ENCODE data around the gene ANTKMT.

ANTKMT gene

GRCh38 chr16:693766-694165, 27.2 kb upstream of the ANTKMT start:
- H3K79me2 ChIP-seq (ENCODE audit: low read length) = peaks cover 13% of the 10 kb centered on the region
- TF ChIP-seq CTCF (IDR thresholded peaks at IDR 0.05; ENCODE audit: low read depth, low read length) (no peak), EZH2phosphoT487 (IDR thresholded peaks at IDR 0.05; ENCODE audit: low read depth) (no peak)
- no peak overlapping the region for H3K4me2 ChIP-seq (ENCODE audit: low read length)
- no peak overlapping the region for H3K4me3 ChIP-seq (ENCODE audit: low read length)
- H3K9ac ChIP-seq (ENCODE audit: low read length) = no peak overlapping the region
- H4K20me1 ChIP-seq (ENCODE audit: insufficient read depth, low read length) = no peaks in the 10 kb centered on the region
- peaks cover 9% of the 10 kb centered on the region for H3K4me1 ChIP-seq (ENCODE audit: low read length)
- H2AFZ ChIP-seq (ENCODE audit: low read depth, low read length) = no peak overlapping the region
- H3K27ac ChIP-seq (ENCODE audit: low read length) = no peak overlapping the region
- H3K36me3 ChIP-seq (replicated peaks; ENCODE audit: low read depth, low read length) = no peaks in the 10 kb centered on the region
- no peaks in the 10 kb centered on the region for H3K9me3 ChIP-seq (ENCODE audit: insufficient read depth, low read length)
- no peaks in the 10 kb centered on the region for H3K27me3 ChIP-seq (ENCODE audit: low read depth, low read length)

- Histone ChIP-seq H4K20me1 (ENCODE audit: insufficient read depth, low read length) (no peaks in the 10 kb centered on the region), H3K9ac (ENCODE audit: low read length) (no peak overlapping the region), H3K9me3 (ENCODE audit: insufficient read depth, low read length) (no peaks in the 10 kb centered on the region), H3K36me3 (replicated peaks; ENCODE audit: low read depth, low read length) (no peaks in the 10 kb centered on the region), H3K4me2 (ENCODE audit: low read length) (0 out of 2 replicates have a peak overlapping the region, but pooled peaks have one; percentile 62), H3K4me3 (ENCODE audit: low read length) (peak overlapping the region; percentile 87), H3K27me3 (ENCODE audit: low read depth, low read length) (no peaks in the 10 kb centered on the region), H2AFZ (ENCODE audit: low read depth, low read length) (no peak overlapping the region), H3K79me2 (ENCODE audit: low read length) (peaks cover 7% of the 10 kb centered on the region), H3K4me1 (ENCODE audit: low read length) (peaks cover 3% of the 10 kb centered on the region), H3K27ac (ENCODE audit: low read length) (no peak overlapping the region)
- TF ChIP-seq EZH2phosphoT487 (IDR thresholded peaks at IDR 0.05; ENCODE audit: low read depth) (no peak), CTCF (IDR thresholded peaks at IDR 0.05; ENCODE audit: low read depth, low read length) (no peak)
These were observed 26.6 kb upstream of the ANTKMT start for GRCh38 chr16:694187-694862.

- Histone ChIP-seq H3K4me2 (ENCODE audit: low read length) (peak overlapping the region; percentile 62), H3K4me3 (ENCODE audit: low read length) (peak overlapping the region; percentile 87), H3K27ac (ENCODE audit: low read length) (no peak overlapping the region), H3K27me3 (ENCODE audit: low read depth, low read length) (no peaks in the 10 kb centered on the region), H3K79me2 (ENCODE audit: low read length) (peaks cover 1% of the 10 kb centered on the region; the same call in 1 of the 2 replicates), H3K36me3 (replicated peaks; ENCODE audit: low read depth, low read length) (no peaks in the 10 kb centered on the region), H3K9me3 (ENCODE audit: insufficient read depth, low read length) (no peaks in the 10 kb centered on the region), H3K9ac (ENCODE audit: low read length) (peak overlapping the region; percentile 43; the same call in 1 of the 2 replicates), H2AFZ (ENCODE audit: low read depth, low read length) (no peak overlapping the region), H4K20me1 (ENCODE audit: insufficient read depth, low read length) (no peaks in the 10 kb centered on the region), H3K4me1 (ENCODE audit: low read length) (no peaks in the 10 kb centered on the region)
- TF ChIP-seq CTCF (IDR thresholded peaks at IDR 0.05; ENCODE audit: low read depth, low read length) = no peak
- no peak for TF ChIP-seq EZH2phosphoT487 (IDR thresholded peaks at IDR 0.05; ENCODE audit: low read depth)
These were observed 26.0 kb upstream of the ANTKMT start for GRCh38 chr16:694863-695354.

GRCh38 chr16:695355-696089, 25.4 kb upstream of the ANTKMT start:
- H3K27me3 ChIP-seq (ENCODE audit: low read depth, low read length) = no peaks in the 10 kb centered on the region
- H2AFZ ChIP-seq (ENCODE audit: low read depth, low read length) = peak overlapping the region; percentile 54; the same call in 1 of the 2 replicates

More at GRCh38 chr16:695355-696089, 25.4 kb upstream of the ANTKMT start:
- Histone ChIP-seq H3K9ac (ENCODE audit: low read length) (peak overlapping the region; percentile 72), H3K79me2 (ENCODE audit: low read length) (no peaks in the 10 kb centered on the region), H3K4me2 (ENCODE audit: low read length) (peak overlapping the region; percentile 79), H3K36me3 (replicated peaks; ENCODE audit: low read depth, low read length) (no peaks in the 10 kb centered on the region), H4K20me1 (ENCODE audit: insufficient read depth, low read length) (no peaks in the 10 kb centered on the region), H3K9me3 (ENCODE audit: insufficient read depth, low read length) (no peaks in the 10 kb centered on the region), H3K4me1 (ENCODE audit: low read length) (no peaks in the 10 kb centered on the region), H3K4me3 (ENCODE audit: low read length) (peak overlapping the region; percentile 87), H3K27ac (ENCODE audit: low read length) (peak overlapping the region; percentile 32; the same call in 1 of the 2 replicates)
- TF ChIP-seq CTCF (IDR thresholded peaks at IDR 0.05; ENCODE audit: low read depth, low read length) = no peak
- no peak for TF ChIP-seq EZH2phosphoT487 (IDR thresholded peaks at IDR 0.05; ENCODE audit: low read depth)

Measured in OCI-LY3 (cell line).